ENCODE results near the gene PPP1R3F. TPM values are rescaled to one million over a fixed set of nuclear protein-coding genes. Genes with fewer than 3 reads are reported as not detected.

PPP1R3F gene
- total and polyA plus RNA-seq, 9 of the 15 experiments (the other 6 are each of a cell fraction or from before 2014, with no cell fraction given), result 0.03 to 0.91 (median 0.43) TPM; not detected in 1

- Histone ChIP-seq H3K9me1 (ENCODE audit: control insufficient read depth, insufficient read depth, low read length) (no peaks in the 10 kb centered on the region), H3K4me1 (replicated peaks in 1 of 2; ENCODE audit: control insufficient read depth in 2 of 2, insufficient read depth in 2 of 2, low read length in 2 of 2) (peaks cover 10 to 11% of the 10 kb centered on the region in 2 experiments; a peak in 4 of 5 replicates), H3K4me3 (peak overlapping the region; percentile 13; the same call in 1 of the 2 replicates), H2AFZ (ENCODE audit: low read depth, low read length) (peak overlapping the region; percentile 92), H4K20me1 (replicated peaks; ENCODE audit: control insufficient read depth, insufficient read depth, low read length) (no peaks in the 10 kb centered on the region), H3K27ac (ENCODE audit: extremely low read depth, low read depth, low read length) (peak overlapping the region; percentile 51; the same call in 2 of the 3 replicates), H3K9me3 (replicated peaks; ENCODE audit: control insufficient read depth, insufficient read depth, low read depth, low read length) (no peaks in the 10 kb centered on the region), H3K4me2 (ENCODE audit: insufficient read depth, low read length) (peak overlapping the region; percentile 83), H3K36me3 (ENCODE audit: control insufficient read depth, insufficient read depth, low read length) (no peaks in the 10 kb centered on the region), H3K27me3 (ENCODE audit: control insufficient read depth in 2 of 2, insufficient read depth in 2 of 2, low read length in 2 of 2) (no peaks in the 10 kb centered on the region), H3K9ac (ENCODE audit: insufficient read depth in 1 of 2, low read depth in 2 of 2, low read length in 2 of 2) (peak overlapping the region; percentile 53 to 89), H3K79me2 (ENCODE audit: control insufficient read depth, insufficient read depth, low read length) (no peaks in the 10 kb centered on the region)
- FAIRE-seq (no peak), DNase-seq (ENCODE audit: extremely low read depth in 1 of 4, low spot score in 3 of 4) (peak in 2 of 4 experiments; percentile 19 to 34), ATAC-seq (peak; percentile 78)
- ChIA-PET CTCF (ENCODE audit: low intra/inter-chr PET ratio) (no interaction called here), POLR2A (interaction anchor here (0.5 to 0.6 kb wide), 2 partner anchors 331 to 356 kb away, joined by 3 read pairs; no protein-coding TSS in a partner anchor)
- WGBS (ENCODE audit: insufficient coverage, low coverage, missing lambda C conversion rate), result 6% methylated on average over 11 of the region's 15 CpGs
- intact Hi-C loops (cut with micrococcal nuclease), result no loop called here
- BruUV-seq (replicated peaks), result no TSS peak
- in situ Hi-C loops (cut with MboI), result loop anchor here (10.0 kb wide), 1 partner anchor 256 kb away; the partner anchor contains the start of gene GAGE12F
- 0 out of 2 replicates have a peak, but pooled peaks have one; percentile 34 for TF ChIP-seq NFRKB (IDR thresholded peaks at IDR 0.05; ENCODE audit: low read depth)
- TF ChIP-seq ZNF3 (CRISPR knock-in tag; IDR thresholded peaks at IDR 0.05), result no peak
- no peak for TF ChIP-seq VEZF1 (CRISPR knock-in tag; IDR thresholded peaks at IDR 0.05)
- TF ChIP-seq, protein P1, sequence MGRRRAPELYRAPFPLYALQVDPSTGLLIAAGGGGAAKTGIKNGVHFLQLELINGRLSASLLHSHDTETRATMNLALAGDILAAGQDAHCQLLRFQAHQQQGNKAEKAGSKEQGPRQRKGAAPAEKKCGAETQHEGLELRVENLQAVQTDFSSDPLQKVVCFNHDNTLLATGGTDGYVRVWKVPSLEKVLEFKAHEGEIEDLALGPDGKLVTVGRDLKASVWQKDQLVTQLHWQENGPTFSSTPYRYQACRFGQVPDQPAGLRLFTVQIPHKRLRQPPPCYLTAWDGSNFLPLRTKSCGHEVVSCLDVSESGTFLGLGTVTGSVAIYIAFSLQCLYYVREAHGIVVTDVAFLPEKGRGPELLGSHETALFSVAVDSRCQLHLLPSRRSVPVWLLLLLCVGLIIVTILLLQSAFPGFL (CRISPR knock-in tag; IDR thresholded peaks at IDR 0.05), result 0 out of 2 replicates have a peak, but pooled peaks have one; percentile 33
- peak; percentile 45; the same call in 1 of the 2 replicates for TF ChIP-seq EGR1 (conservative IDR thresholded peaks at IDR 0.05)
- TF ChIP-seq CAMTA2 (CRISPR knock-in tag; conservative IDR thresholded peaks at IDR 0.05), result no peak
- TF ChIP-seq BHLHE40 (IDR thresholded peaks at IDR 0.05; ENCODE audit: low read length), result 0 out of 2 replicates have a peak, but pooled peaks have one; percentile 30
- no peak for TF ChIP-seq SAFB2 (IDR thresholded peaks at IDR 0.05; ENCODE audit: borderline replicate concordance, low read depth, low read length, severe bottlenecking)
- no peak for TF ChIP-seq NONO (IDR thresholded peaks at IDR 0.05; ENCODE audit: low read depth in 2 of 2, low read length in 1 of 2)
- no peak for TF ChIP-seq PHF20 (IDR thresholded peaks at IDR 0.05; ENCODE audit: partially characterized antibody)
- no peak for TF ChIP-seq NELFE (IDR thresholded peaks at IDR 0.05; ENCODE audit: insufficient read depth, insufficient read length)
- no peak for TF ChIP-seq ZNF274 (IDR thresholded peaks at IDR 0.05; ENCODE audit: borderline replicate concordance, low read depth, low read length)
- TF ChIP-seq MCM2 (IDR thresholded peaks at IDR 0.05; ENCODE audit: low read depth), result no peak
These were observed 39.1 kb downstream of the PPP1R3F start for GRCh38 chrX:49308604-49309269.

Data from K562 (cell line).